Left lung (tissue), 10 donors: ENCODE data around the gene AHI1. TPM values are rescaled to one million over a fixed set of nuclear protein-coding genes. Genes with fewer than 3 reads are reported as not detected.
"Not testable (repeated sequence)": the region's sequence is repeated elsewhere in the genome, so short reads cannot be mapped to it uniquely, and the experiment has no call there.

Source experiments
- ATAC-seq: fragments of 200-7000 bp; cut with Tn5 transposase; one replicate; pipeline ENCODE4 v1.9.1; 2020; ENCODE audit warnings: moderate library complexity
- DNase-seq, 4 donors: peaks; one replicate each; pipeline ENCODE4 v3.0.0-alpha.2; 2013 to 2020
- H3K27ac ChIP-seq, 2 donors: fragments of 200-600 bp; sonication (generic) in 1 of 2; one replicate each; pipeline versions ENCODE4 v1.5.0 to v1.8.0; 2020 to 2021
- H3K27me3 ChIP-seq, 2 donors: fragments of 200-600 bp; sonication (generic) in 1 of 2; one replicate each; pipeline versions ENCODE4 v1.5.0 to v1.8.0; 2020 to 2021
- H3K36me3 ChIP-seq, 2 donors: fragments of 200-600 bp; sonication (generic) in 1 of 2; one replicate each; pipeline versions ENCODE4 v1.5.0 to v1.8.0; 2020 to 2021
- H3K4me1 ChIP-seq, 2 donors: fragments of 200-600 bp; one replicate each; pipeline ENCODE4 v1.8.0; 2021
- H3K4me3 ChIP-seq, 2 donors: fragments of 200-600 bp; sonication (generic) in 1 of 2; one replicate each; pipeline versions ENCODE4 v1.5.0 to v1.8.0; 2020 to 2021; ENCODE audit warnings: mild to moderate bottlenecking in 1 of 2
- H3K9me3 ChIP-seq, 2 donors: fragments of 200-600 bp; sonication (generic) in 1 of 2; one replicate each; pipeline versions ENCODE4 v1.5.0 to v1.8.0; 2020 to 2021
- CTCF ChIP-seq, 2 donors: fragments of 200-600 bp; sonication (generic) in 1 of 2; IDR thresholded peaks; one replicate each; pipeline versions ENCODE4 v1.5.0 to v1.8.0; 2021; ENCODE audit warnings: antibody characterized with exemption in 2 of 2
- intact Hi-C, 2 donors: fragments of 100-400 bp; cut with DNase I; formaldehyde crosslinking; loops; one replicate each; pipeline versions ENCODE4 v1.11.2 to v1.14.2; 2022
- polyA plus RNA-seq, 6 donors: library from polyadenylated mRNA; unstranded; fragments of 120-200 nt; gene quantifications; one replicate each; pipeline ENCODE4 v1.2.1, GENCODE V29; 2013; ENCODE audit not compliant: insufficient read length in 6 of 6
- total RNA-seq, 2 donors: library from RNA; stranded (reverse); fragmentation: NEBNext Ultra II Directional; extraction: Animal tissue kit (Norgen Biotek cat#: 25700); gene quantifications; one replicate each; pipeline ENCODE4 v1.2.1, GENCODE V29; 2021
- donor health status: DM: no; HTN: yes; CAD: no.
- donor health status: DM: no; HTN: no; CAD: no.

Gene AHI1
- total and polyA plus RNA-seq, 8 donors, result 23.7 to 65.0 (median 49.0) TPM

- intact Hi-C loops, result no loop called here
- H3K9me3 ChIP-seq, result no peaks in the 10 kb centered on the region
- H3K4me1 ChIP-seq, result no peaks in the 10 kb centered on the region
- no peak for DNase-seq
- no peak overlapping the region for H3K4me3 ChIP-seq
- no peak for ATAC-seq
- H3K27ac ChIP-seq, result no peak overlapping the region
- no peaks in the 10 kb centered on the region for H3K36me3 ChIP-seq
- no peaks in the 10 kb centered on the region for H3K27me3 ChIP-seq
- TF ChIP-seq CTCF (IDR thresholded peaks at IDR 0.05), result no peak
These were observed 145.9 kb downstream of the AHI1 start for GRCh38 chr6:135351635-135352034.

- DNase-seq (no peak), ATAC-seq (no peak)
- no peaks in the 10 kb centered on the region for H3K4me1 ChIP-seq
- intact Hi-C loops, result no loop called here
- no peak overlapping the region for H3K4me3 ChIP-seq
- no peaks in the 10 kb centered on the region for H3K36me3 ChIP-seq
- H3K27me3 ChIP-seq, result no peaks in the 10 kb centered on the region
- no peaks in the 10 kb centered on the region for H3K9me3 ChIP-seq
- no peak overlapping the region for H3K27ac ChIP-seq
- TF ChIP-seq CTCF (IDR thresholded peaks at IDR 0.05), result no peak
These were observed 149.7 kb downstream of the AHI1 start for GRCh38 chr6:135347887-135348286.

- no peak overlapping the region for H3K4me3 ChIP-seq
- H3K4me1 ChIP-seq, result no peaks in the 10 kb centered on the region
- DNase-seq (no peak), ATAC-seq (no peak)
- H3K27ac ChIP-seq, result no peak overlapping the region
- no peaks in the 10 kb centered on the region for H3K36me3 ChIP-seq
- intact Hi-C loops, result no loop called here
- H3K27me3 ChIP-seq, result no peaks in the 10 kb centered on the region
- H3K9me3 ChIP-seq, result no peaks in the 10 kb centered on the region
- TF ChIP-seq CTCF (IDR thresholded peaks at IDR 0.05), result no peak
These were observed 150.8 kb downstream of the AHI1 start for GRCh38 chr6:135346747-135347146.

- H3K4me3 ChIP-seq, result no peak overlapping the region
- ATAC-seq (no peak), DNase-seq (no peak)
- intact Hi-C loops, result no loop called here
- H3K4me1 ChIP-seq, result no peaks in the 10 kb centered on the region
- no peak for TF ChIP-seq CTCF (IDR thresholded peaks at IDR 0.05)
- no peaks in the 10 kb centered on the region for H3K27me3 ChIP-seq
- H3K27ac ChIP-seq, result no peak overlapping the region
- H3K36me3 ChIP-seq, result no peaks in the 10 kb centered on the region
- no peaks in the 10 kb centered on the region for H3K9me3 ChIP-seq
These were observed 153.0 kb downstream of the AHI1 start for GRCh38 chr6:135344526-135344925.

- intact Hi-C loops, DNase-seq: not testable (repeated sequence)
These were observed 157.6 kb downstream of the AHI1 start for GRCh38 chr6:135339920-135340319.

GRCh38 chr6:135334169-135334568, 163.4 kb downstream of the AHI1 start:
- no peak for TF ChIP-seq CTCF (IDR thresholded peaks at IDR 0.05)
- no peak overlapping the region for H3K4me3 ChIP-seq
- intact Hi-C loops, result no loop called here
- DNase-seq (no peak), ATAC-seq (no peak)
- no peaks in the 10 kb centered on the region for H3K4me1 ChIP-seq
- no peak overlapping the region for H3K27ac ChIP-seq
- H3K36me3 ChIP-seq, result no peaks in the 10 kb centered on the region
- no peaks in the 10 kb centered on the region for H3K27me3 ChIP-seq
- no peaks in the 10 kb centered on the region for H3K9me3 ChIP-seq

More at GRCh38 chr6:135339920-135340319, 157.6 kb downstream of the AHI1 start:
- H3K9me3 ChIP-seq, H3K4me1 ChIP-seq, H3K27ac ChIP-seq, H3K36me3 ChIP-seq, ATAC-seq, H3K4me3 ChIP-seq, H3K27me3 ChIP-seq: not testable (repeated sequence)
